Heart right ventricle (tissue), 16 donors: ENCODE data around the gene ARL10. TPM values are rescaled to one million over a fixed set of nuclear protein-coding genes. Genes with fewer than 3 reads are reported as not detected.

ENCODE experiments used
- ATAC-seq, 8 donors: fragments of 200-7000 bp; cut with Tn5 transposase; one replicate each; pipeline ENCODE4 v1.9.1; 2020; ENCODE audit warnings: mild to moderate bottlenecking in 8 of 8, moderate library complexity in 8 of 8, moderate number of reproducible peaks in 1 of 8
- DNase-seq, 2 donors: peaks; one replicate each; pipeline ENCODE4 v3.0.0-alpha.2; 2020
- H3K27ac ChIP-seq, 10 donors: fragments of 200-600 bp; sonication (generic) in 2 of 10; one replicate each; pipeline versions ENCODE4 v1.5.0 to v1.8.0; 2020 to 2022; ENCODE audit warnings: mild to moderate bottlenecking in 3 of 10
- H3K27me3 ChIP-seq, 7 donors: fragments of 200-600 bp; one replicate each; pipeline ENCODE4 v1.8.0; 2021 to 2022; ENCODE audit warnings: mild to moderate bottlenecking in 2 of 7
- H3K36me3 ChIP-seq, 9 donors: fragments of 200-600 bp; sonication (generic) in 1 of 9; one replicate each; pipeline versions ENCODE4 v1.5.0 to v1.8.0; 2020 to 2022; ENCODE audit warnings: mild to moderate bottlenecking in 2 of 9
- H3K4me1 ChIP-seq, 9 donors: fragments of 200-600 bp; sonication (generic) in 1 of 9; one replicate each; pipeline versions ENCODE4 v1.5.0 to v1.8.0; 2020 to 2022; ENCODE audit warnings: mild to moderate bottlenecking in 4 of 9
- H3K4me3 ChIP-seq, 10 donors: fragments of 200-600 bp; sonication (generic) in 2 of 10; one replicate each; pipeline versions ENCODE4 v1.5.0 to v1.8.0; 2020 to 2022; ENCODE audit warnings: mild to moderate bottlenecking in 7 of 10, moderate library complexity in 2 of 10
- H3K9me3 ChIP-seq, 11 donors: fragments of 200-600 bp in 10 of 11; sonication (generic) in 2 of 11; one replicate each; pipeline versions ENCODE4 v1.5.0 to v1.8.0; 2013 to 2022; ENCODE audit warnings: mild to moderate bottlenecking in 2 of 11, control low read depth in 1 of 11, moderate library complexity in 1 of 11
- WGBS, 2 donors: extraction: QIAGEN DNeasy Blood & Tissue Kit; methylation state at CpG; one replicate each; pipeline ENCODE4 v1.1.7; 2013; ENCODE audit warnings: inconsistent platforms in 1 of 2; 5-methylcytosine and 5-hydroxymethylcytosine counted together
- intact Hi-C, 10 donors: fragments of 100-400 bp; cut with DNase I; formaldehyde crosslinking; loops; one replicate each; pipeline versions ENCODE4 v1.11.1 to v1.14.2; 2022
- microRNA-seq, 2 donors: library from miRNA; unstranded; fragments of <30 nt; microRNA quantifications; one replicate each; pipeline ENCODE4 v1.2.0, GENCODE V29; 2021
- polyA plus RNA-seq, 2 donors: library from polyadenylated mRNA; stranded (reverse); fragments of 200-250 nt; gene quantifications; one replicate each; pipeline ENCODE4 v1.2.3, GENCODE V29; 2013
- total RNA-seq, 10 donors: library from RNA; stranded (reverse); fragmentation: NEBNext Ultra II Directional in 3 of 10; extraction: Animal tissue kit (Norgen Biotek cat#: 25700) in 3 of 10; gene quantifications; one replicate each; pipeline versions ENCODE4 v1.2.1 to v1.2.4, GENCODE V29; 2021 to 2023
- TF ChIP-seq, protein P1 (sequence below), 9 donors: fragments of 200-600 bp; sonication (generic) in 2 of 9; IDR thresholded peaks; one replicate each; pipeline versions ENCODE4 v1.5.0 to v1.8.0; 2021 to 2022; ENCODE audit warnings: antibody characterized with exemption in 9 of 9, mild to moderate bottlenecking in 5 of 9, moderate library complexity in 1 of 9
- donor health status: Arrhythmogenic right ventricular cardiomyopathy.
- donor health status: ischemic (EF 13 %, LVEDD 7.1; RV severe dilation, severe dysfunction).
- donor health status: healthy with polysubstance abuse.
- donor health status: DM: no; HTN: yes; CAD: no.
- donor health status: DM: no; HTN: no; CAD: no.
- donor health status: ischemic (EF 25% LVEDD 6.9; RV normal size, moderate dysfunction).
- donor health status: ischemic (EF 25% LVEDD 5.7; RV mildly dilated, moderate dysfunction).
- donor health status: healthy.
- donor health status: DM: yes; HTN: yes; CAD: no.
- donor health status: Ischemic cardiomyopathy.
- donor health status: ischemic (EF 35%, LVEDD 5.7; RV mildly dilated, moderate dysfunction).
- donor health status: nonischemic (EF 11% LVEDD 7.7; RV severe dilation, severe dysfunction).
- donor health status: DM: yes; HTN: yes; CAD: no.
- donor health status: PGD.
- donor health status: ischemic (EF 29% LVEDD 5.4; RV normal size, mild dysfunction).
- donor health status: nonischemic (EF 23%, LVEDD 6.1; RV moderate dilation, normal function).

ARL10 gene
- total and polyA plus RNA-seq, 12 donors: 1.5 to 12.3 (median 6.7) TPM

DNA sequence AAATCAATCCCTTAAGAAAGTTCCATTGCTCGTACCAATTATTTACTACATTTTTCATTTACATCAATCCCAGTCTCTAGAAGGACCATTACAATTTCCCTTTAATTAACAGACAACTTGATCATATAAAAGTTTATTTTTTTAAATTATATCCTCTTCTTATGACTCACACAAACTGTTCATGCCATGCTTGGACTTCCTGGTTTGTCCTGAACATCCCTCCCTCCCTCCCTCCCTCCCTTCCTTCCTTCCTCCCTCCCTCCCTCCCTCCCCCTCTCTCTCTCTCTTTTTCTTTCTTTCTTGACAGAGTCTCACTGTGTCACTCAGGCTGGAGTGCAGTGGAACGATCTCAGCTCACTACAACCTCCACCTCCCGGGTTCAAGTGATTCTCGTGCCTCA, 62.7 kb downstream of the ARL10 start:
- intact Hi-C loops: no loop called here
- WGBS, 2 donors: 72 to 77% methylated on average over 4 of the region's 4 CpGs
- Histone ChIP-seq H3K27ac (no peak overlapping the region), H3K4me1 (no peaks in the 10 kb centered on the region), H3K9me3 (no peaks in the 10 kb centered on the region), H3K36me3 (no peaks in the 10 kb centered on the region), H3K27me3 (peaks cover 0 to 16% (median 0%) of the 10 kb centered on the region in 7 donors), H3K4me3 (no peak overlapping the region)
- ATAC-seq (no peak), DNase-seq (no peak)
- TF ChIP-seq, protein P1, sequence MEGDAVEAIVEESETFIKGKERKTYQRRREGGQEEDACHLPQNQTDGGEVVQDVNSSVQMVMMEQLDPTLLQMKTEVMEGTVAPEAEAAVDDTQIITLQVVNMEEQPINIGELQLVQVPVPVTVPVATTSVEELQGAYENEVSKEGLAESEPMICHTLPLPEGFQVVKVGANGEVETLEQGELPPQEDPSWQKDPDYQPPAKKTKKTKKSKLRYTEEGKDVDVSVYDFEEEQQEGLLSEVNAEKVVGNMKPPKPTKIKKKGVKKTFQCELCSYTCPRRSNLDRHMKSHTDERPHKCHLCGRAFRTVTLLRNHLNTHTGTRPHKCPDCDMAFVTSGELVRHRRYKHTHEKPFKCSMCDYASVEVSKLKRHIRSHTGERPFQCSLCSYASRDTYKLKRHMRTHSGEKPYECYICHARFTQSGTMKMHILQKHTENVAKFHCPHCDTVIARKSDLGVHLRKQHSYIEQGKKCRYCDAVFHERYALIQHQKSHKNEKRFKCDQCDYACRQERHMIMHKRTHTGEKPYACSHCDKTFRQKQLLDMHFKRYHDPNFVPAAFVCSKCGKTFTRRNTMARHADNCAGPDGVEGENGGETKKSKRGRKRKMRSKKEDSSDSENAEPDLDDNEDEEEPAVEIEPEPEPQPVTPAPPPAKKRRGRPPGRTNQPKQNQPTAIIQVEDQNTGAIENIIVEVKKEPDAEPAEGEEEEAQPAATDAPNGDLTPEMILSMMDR (IDR thresholded peaks at IDR 0.05): no peak

DNA sequence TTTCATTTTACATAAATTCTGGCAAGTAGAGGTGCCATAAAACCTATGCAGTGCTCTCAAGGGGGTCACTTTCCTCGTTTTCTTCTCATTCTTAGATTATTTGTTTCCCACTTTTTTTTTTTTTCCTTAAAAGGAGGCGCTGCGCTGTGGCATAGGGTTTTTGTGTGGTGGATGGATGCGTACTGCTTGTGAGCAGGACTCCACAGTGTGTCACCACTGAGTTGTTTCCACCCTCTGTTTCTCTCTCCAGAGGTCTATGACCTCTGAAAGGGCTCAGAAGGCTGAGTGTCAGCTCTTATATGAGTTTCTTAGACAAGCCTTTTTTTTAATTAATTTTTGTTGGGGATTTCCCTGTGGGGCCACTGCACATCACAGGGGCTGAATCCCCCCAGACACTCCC, 64.7 kb downstream of the ARL10 start:
- no peak for DNase-seq
- intact Hi-C loops: no loop called here

More for the DNA sequence above, 64.7 kb downstream of the ARL10 start:
- TF ChIP-seq, protein P1 (IDR thresholded peaks at IDR 0.05): no peak
- no peaks in the 10 kb centered on the region for H3K9me3 ChIP-seq
- ATAC-seq: no peak
- no peaks in the 10 kb centered on the region for H3K4me1 ChIP-seq
- H3K36me3 ChIP-seq: no peaks in the 10 kb centered on the region
- WGBS, 2 donors: 62 to 65% methylated on average over 4 of the region's 4 CpGs
- peaks cover 0 to 13% (median 0%) of the 10 kb centered on the region in 7 donors for H3K27me3 ChIP-seq
- H3K4me3 ChIP-seq: no peak overlapping the region
- H3K27ac ChIP-seq: no peak overlapping the region

Small RNA genes lying within 50 kb of the gene (microRNA-seq; reads per million reads assigned to microRNA genes)
- 7.2 to 16.8 reads per million in 2 donors for gene MIR1271

Other genes with a start within 250 kb of the ARL10 start
- 1 to 10 TPM; 3.6 to 7.7 (median 5.2) TPM for gene SIMC1, start 127.1 kb upstream of the ARL10 start, total RNA-seq
- 1 to 10 TPM; 1.9 to 3.7 TPM for gene SIMC1, start 127.1 kb upstream of the ARL10 start, polyA plus RNA-seq
- 100 to 1,000 TPM in 4 of 10 donors, 10 to 100 TPM in 6; 74.9 to 121 (median 91.9) TPM for gene KIAA1191, start 3.7 kb upstream of the ARL10 start, total RNA-seq
- 10 to 100 TPM; 38.8 to 45.1 TPM for gene KIAA1191, start 3.7 kb upstream of the ARL10 start, polyA plus RNA-seq
- 10 to 100 TPM; 11.3 to 25.9 (median 18.5) TPM for gene NOP16, start 23.1 kb downstream of the ARL10 start, total RNA-seq
- gene NOP16, start 23.1 kb downstream of the ARL10 start, polyA plus RNA-seq: 10 to 100 TPM; 59.0 to 84.0 TPM
- gene HIGD2A, start 23.3 kb downstream of the ARL10 start, total RNA-seq: 100 to 1,000 TPM; 198 to 276 (median 228) TPM
- gene HIGD2A, start 23.3 kb downstream of the ARL10 start, polyA plus RNA-seq: 100 to 1,000 TPM; 325 to 349 TPM
- 100 to 1,000 TPM; 192 to 246 (median 214) TPM for gene CLTB, start 51.1 kb downstream of the ARL10 start, total RNA-seq
- 100 to 1,000 TPM; 546 to 569 TPM for gene CLTB, start 51.1 kb downstream of the ARL10 start, polyA plus RNA-seq
- gene FAF2, start 82.9 kb downstream of the ARL10 start, total RNA-seq: 10 to 100 TPM; 12.8 to 19.9 (median 14.9) TPM
- gene FAF2, start 82.9 kb downstream of the ARL10 start, polyA plus RNA-seq: 10 to 100 TPM; 10.1 to 10.4 TPM
- gene RNF44, start 171.9 kb downstream of the ARL10 start, total RNA-seq: 10 to 100 TPM; 18.1 to 31.1 (median 21.5) TPM
- gene RNF44, start 171.9 kb downstream of the ARL10 start, polyA plus RNA-seq: 10 to 100 TPM in 1 of 2 donors, 1 to 10 TPM in 1; 7.9 to 21.9 TPM
- under 1 TPM in 2 of 10 donors, not detected in 8; 0.19 to 0.22 TPM for gene CDHR2, start 183.9 kb downstream of the ARL10 start, total RNA-seq
- gene CDHR2, start 183.9 kb downstream of the ARL10 start, polyA plus RNA-seq: under 1 TPM in 1 of 2 donors, not detected in 1; 0.03 TPM
- gene GPRIN1, start 244.7 kb downstream of the ARL10 start, total RNA-seq: 1 to 10 TPM in 1 of 10 donors, under 1 TPM in 9; 0.06 to 1.0 (median 0.38) TPM
- under 1 TPM; 0.22 to 0.26 TPM for gene GPRIN1, start 244.7 kb downstream of the ARL10 start, polyA plus RNA-seq